IPS-18a (cell line): ENCODE measurements around the gene DMAC2.
"Not testable (repeated sequence)": the region's sequence is repeated elsewhere in the genome, so short reads cannot be mapped to it uniquely, and the experiment has no call there.

Experiments used
- H3K27ac ChIP-seq: one replicate; pipeline ENCODE4 v1.5.1; 2013; ENCODE audit warnings: low read length
- H3K27me3 ChIP-seq: one replicate; pipeline ENCODE4 v1.6.1; 2013; ENCODE audit warnings: mild to moderate bottlenecking, low read length; ENCODE audit not compliant: control insufficient read depth, insufficient read depth
- H3K36me3 ChIP-seq: one replicate; pipeline ENCODE4 v1.6.1; 2013; ENCODE audit warnings: low read depth, low read length; ENCODE audit not compliant: control insufficient read depth
- H3K4me1 ChIP-seq: one replicate; pipeline ENCODE4 v1.6.1; 2013; ENCODE audit warnings: low read depth, low read length; ENCODE audit not compliant: control insufficient read depth
- H3K4me3 ChIP-seq: one replicate; pipeline ENCODE4 v1.5.1; 2013; ENCODE audit warnings: low read length
- H3K9ac ChIP-seq: one replicate; pipeline ENCODE4 v1.6.1; 2013; ENCODE audit warnings: mild to moderate bottlenecking, low read length, moderate library complexity
- H3K9me3 ChIP-seq: one replicate; pipeline ENCODE4 v1.6.1; 2013; ENCODE audit warnings: low read depth, low read length; ENCODE audit not compliant: control insufficient read depth

The DMAC2 gene

DNA sequence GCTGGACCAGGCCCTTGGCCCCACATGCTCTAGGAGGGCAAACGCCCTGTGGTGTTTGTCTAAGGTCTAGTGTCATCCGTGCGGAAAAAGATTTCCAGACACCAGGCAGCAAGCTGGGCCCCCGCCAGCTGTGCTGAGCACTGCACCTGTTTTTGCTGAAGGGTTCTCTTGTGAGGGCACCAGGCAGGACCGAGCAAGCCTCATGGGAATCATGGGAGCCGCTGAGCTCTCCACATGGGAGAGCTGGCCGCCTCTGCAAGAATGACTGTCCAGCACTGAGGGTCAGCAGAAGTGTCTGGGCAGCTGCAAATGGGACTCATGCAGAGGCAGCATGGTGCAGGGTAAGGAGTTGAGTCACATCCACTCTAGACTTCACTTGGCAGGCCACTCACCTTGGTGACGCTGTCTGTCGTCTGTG is 24.5 kb downstream of the DMAC2 start:
- no peaks in the 10 kb centered on the region for H3K9me3 ChIP-seq
- no peaks in the 10 kb centered on the region for H3K4me1 ChIP-seq
- no peak overlapping the region for H3K4me3 ChIP-seq
- peaks cover 8% of the 10 kb centered on the region for H3K36me3 ChIP-seq
- no peaks in the 10 kb centered on the region for H3K27me3 ChIP-seq
- no peak overlapping the region for H3K27ac ChIP-seq
- no peak overlapping the region for H3K9ac ChIP-seq

DNA sequence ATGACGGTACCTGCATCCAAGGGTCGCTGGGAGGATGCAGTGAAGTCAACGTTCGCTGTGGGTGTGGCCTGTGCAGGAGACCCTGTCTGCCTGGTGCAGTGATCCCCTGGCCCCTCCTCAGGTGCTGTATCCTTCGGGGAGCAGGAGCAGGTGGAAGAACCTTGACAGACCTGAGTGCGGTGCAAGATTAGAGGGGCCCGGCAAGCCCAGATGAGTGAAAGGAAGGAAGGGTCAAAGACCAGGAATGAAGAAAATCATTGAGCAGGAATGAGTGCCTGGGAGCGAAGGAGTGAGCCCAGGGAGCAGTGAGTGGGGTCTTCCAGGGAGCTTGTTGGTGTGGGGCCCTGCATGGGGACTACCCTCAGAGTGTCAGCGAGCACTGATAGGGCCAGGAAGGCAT is 25.3 kb downstream of the DMAC2 start:
- no peaks in the 10 kb centered on the region for H3K27me3 ChIP-seq
- H3K4me1 ChIP-seq = no peaks in the 10 kb centered on the region
- no peak overlapping the region for H3K27ac ChIP-seq
- peaks cover 3% of the 10 kb centered on the region for H3K36me3 ChIP-seq
- H3K9ac ChIP-seq = no peak overlapping the region
- H3K9me3 ChIP-seq = no peaks in the 10 kb centered on the region
- H3K4me3 ChIP-seq = no peak overlapping the region

GRCh38 chr19:41413947-41414346 is 25.8 kb downstream of the DMAC2 start:
- no peak overlapping the region for H3K27ac ChIP-seq
- no peak overlapping the region for H3K4me3 ChIP-seq
- no peaks in the 10 kb centered on the region for H3K4me1 ChIP-seq
- H3K27me3 ChIP-seq = no peaks in the 10 kb centered on the region
- no peaks in the 10 kb centered on the region for H3K9me3 ChIP-seq
- H3K36me3 ChIP-seq = peaks cover 3% of the 10 kb centered on the region
- no peak overlapping the region for H3K9ac ChIP-seq

DNA sequence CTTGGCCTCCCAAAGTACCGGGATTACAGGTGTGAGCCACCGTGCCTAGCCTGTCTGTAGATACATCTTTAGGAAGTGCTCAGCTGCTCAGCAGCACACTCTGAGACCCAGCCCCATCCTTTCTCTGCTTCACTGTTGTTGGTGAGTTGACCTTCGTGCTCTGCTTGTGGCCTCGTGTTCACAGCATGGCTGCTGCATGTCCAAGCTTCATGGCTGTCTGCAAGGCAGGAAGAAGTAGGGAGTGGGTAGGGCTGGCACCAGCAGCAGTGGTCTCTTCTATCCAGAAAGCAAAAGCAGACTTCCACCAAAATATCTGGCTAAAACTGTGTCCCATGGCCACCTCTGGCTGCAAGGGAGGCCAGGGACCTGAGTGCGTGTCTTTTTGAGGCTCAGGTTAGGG is 26.8 kb downstream of the DMAC2 start:
- H3K4me1 ChIP-seq = no peaks in the 10 kb centered on the region
- H3K9me3 ChIP-seq = no peaks in the 10 kb centered on the region
- no peak overlapping the region for H3K4me3 ChIP-seq
- H3K27me3 ChIP-seq = no peaks in the 10 kb centered on the region
- no peak overlapping the region for H3K27ac ChIP-seq
- H3K36me3 ChIP-seq = no peaks in the 10 kb centered on the region
- no peak overlapping the region for H3K9ac ChIP-seq

GRCh38 chr19:41411968-41412265 is 27.8 kb downstream of the DMAC2 start:
- Histone ChIP-seq H3K27ac (no peak overlapping the region), H3K36me3 (no peaks in the 10 kb centered on the region), H3K9me3 (no peaks in the 10 kb centered on the region), H3K9ac (no peak overlapping the region), H3K27me3 (no peaks in the 10 kb centered on the region), H3K4me1 (peaks cover 6% of the 10 kb centered on the region), H3K4me3 (no peak overlapping the region)

DNA sequence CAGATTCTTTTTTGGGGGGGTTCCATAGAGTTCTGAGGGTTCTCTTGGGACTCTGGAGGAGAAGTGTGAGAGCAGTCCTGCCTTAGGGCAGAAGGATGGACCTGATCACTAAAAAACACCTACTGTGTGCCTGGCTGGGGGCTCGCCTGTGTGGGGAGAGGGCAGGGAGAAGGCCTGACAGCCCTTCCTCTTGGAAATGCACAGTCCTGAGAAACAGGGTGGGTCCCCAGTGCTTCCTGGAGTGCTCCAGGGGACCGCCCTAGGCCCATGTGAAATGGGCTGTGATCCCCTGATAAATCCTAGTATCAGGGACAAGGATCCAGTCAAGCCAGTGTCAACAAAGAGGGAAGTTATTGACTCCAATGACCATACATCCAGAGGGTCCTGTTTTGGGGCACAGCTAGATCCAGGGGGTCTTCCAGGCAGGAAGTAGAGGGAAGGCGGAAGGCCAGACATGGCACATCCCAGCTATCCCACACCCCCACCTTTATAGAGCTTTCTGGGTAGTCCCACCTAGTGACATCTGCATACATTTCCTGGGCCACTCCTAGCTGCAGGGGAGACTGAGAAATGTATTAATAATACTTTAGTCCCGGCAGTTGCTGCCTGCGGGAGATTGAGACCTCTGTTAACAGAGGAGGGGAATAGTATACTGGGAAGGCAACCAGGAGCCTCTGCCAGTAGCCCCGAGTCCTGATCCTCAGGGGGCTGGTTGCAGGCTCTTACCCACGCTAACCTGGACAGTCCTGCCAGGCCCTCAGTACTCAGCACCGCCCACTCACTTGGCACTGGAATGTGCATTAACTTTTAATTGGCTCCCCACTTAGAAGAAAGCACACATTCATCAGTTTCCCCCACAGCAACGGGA is 28.4 kb downstream of the DMAC2 start:
- Histone ChIP-seq H3K9ac (no peak overlapping the region), H3K27ac (no peak overlapping the region), H3K4me1 (peaks cover 6% of the 10 kb centered on the region), H3K36me3 (no peaks in the 10 kb centered on the region), H3K4me3 (no peak overlapping the region), H3K9me3 (no peaks in the 10 kb centered on the region), H3K27me3 (no peaks in the 10 kb centered on the region)

DNA sequence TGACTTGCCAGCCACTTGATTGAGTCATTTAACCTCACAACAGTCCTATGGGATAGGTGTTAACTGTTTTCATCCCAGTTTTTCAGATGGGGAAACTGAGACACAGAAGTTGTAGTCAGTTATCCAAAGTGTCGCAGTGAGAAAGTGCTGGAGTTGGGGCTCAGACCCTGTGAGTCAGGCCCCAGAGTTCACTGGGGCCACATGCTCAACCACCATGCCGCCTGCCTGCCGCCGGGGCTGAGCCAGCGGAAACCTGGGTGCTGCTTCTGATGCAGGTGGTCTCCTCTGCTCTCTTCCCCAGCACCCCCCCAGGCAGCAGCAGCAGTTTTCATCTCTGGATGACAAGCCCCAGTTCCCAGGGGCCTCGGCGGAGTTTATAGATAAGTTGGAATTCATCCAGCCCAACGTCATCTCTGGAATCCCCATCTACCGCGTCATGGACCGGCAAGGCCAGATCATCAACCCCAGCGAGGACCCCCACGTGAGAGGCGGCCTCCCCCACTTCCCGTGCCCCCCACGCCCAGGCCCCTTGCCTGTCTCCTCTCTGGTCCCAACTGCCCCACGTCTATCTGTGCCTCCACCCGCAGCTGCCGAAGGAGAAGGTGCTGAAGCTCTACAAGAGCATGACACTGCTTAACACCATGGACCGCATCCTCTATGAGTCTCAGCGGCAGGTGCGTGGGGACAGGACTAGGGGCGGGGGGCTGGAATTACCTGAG is 29.2 kb downstream of the DMAC2 start:
- Histone ChIP-seq H3K4me1 (peaks cover 6% of the 10 kb centered on the region), H3K9ac (no peak overlapping the region), H3K27me3 (no peaks in the 10 kb centered on the region), H3K36me3 (no peaks in the 10 kb centered on the region), H3K4me3 (no peak overlapping the region), H3K27ac (no peak overlapping the region), H3K9me3 (no peaks in the 10 kb centered on the region)

GRCh38 chr19:41409288-41409687 is 30.4 kb downstream of the DMAC2 start:
- H3K36me3 ChIP-seq = no peaks in the 10 kb centered on the region
- H3K4me3 ChIP-seq = no peak overlapping the region
- no peaks in the 10 kb centered on the region for H3K27me3 ChIP-seq
- H3K9ac ChIP-seq = no peak overlapping the region
- no peak overlapping the region for H3K27ac ChIP-seq
- H3K4me1 ChIP-seq = peaks cover 6% of the 10 kb centered on the region
- no peaks in the 10 kb centered on the region for H3K9me3 ChIP-seq

DNA sequence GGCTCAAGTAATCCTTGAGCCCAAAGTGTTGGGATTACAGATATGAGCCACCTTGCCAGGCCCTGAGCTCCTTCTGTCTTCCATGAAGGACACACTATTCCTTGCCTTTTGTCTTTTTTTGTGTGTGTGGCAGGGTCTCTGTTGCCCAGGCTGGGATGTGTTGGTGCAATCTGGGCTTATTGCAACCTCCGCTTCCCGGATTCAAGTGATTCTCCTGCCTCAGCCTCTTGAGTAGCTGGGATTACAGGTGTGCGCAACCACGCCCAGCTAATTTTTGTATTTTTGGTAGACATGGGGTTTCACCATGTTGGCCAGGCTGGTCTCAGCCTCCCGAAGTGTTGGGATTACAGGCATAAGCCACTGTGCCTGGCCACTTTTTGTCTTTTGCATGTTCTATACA is 30.9 kb downstream of the DMAC2 start:
- not testable (repeated sequence) for H3K9me3 ChIP-seq, H3K36me3 ChIP-seq, H3K4me3 ChIP-seq, H3K9ac ChIP-seq, H3K4me1 ChIP-seq, H3K27me3 ChIP-seq, H3K27ac ChIP-seq

DNA sequence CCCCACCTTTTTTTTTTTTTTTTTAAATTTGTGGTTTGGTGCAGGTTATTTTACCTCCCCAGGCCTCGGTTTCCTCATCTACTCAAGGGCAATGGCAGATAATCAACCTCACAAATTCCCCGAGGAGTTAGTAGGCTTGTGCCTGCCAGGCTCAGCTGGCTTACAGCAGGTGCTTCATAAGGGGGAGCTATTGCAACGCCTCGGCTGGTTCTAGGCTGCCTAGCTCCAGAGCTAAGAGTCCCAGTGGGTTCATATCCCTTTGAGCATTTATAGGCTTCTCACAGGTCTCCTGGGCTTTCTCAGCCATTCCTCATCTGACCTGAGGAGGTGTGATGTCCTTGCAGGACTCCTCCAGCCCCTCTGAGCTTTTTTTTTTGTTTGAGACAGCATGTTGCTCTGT is 31.5 kb downstream of the DMAC2 start:
- Histone ChIP-seq H3K9me3 (no peaks in the 10 kb centered on the region), H3K27ac (no peak overlapping the region), H3K9ac (no peak overlapping the region), H3K36me3 (no peaks in the 10 kb centered on the region), H3K4me3 (no peak overlapping the region), H3K4me1 (peaks cover 6% of the 10 kb centered on the region), H3K27me3 (no peaks in the 10 kb centered on the region)

- no peak overlapping the region for H3K4me3 ChIP-seq
- H3K9me3 ChIP-seq = no peaks in the 10 kb centered on the region
- H3K9ac ChIP-seq = no peak overlapping the region
- no peaks in the 10 kb centered on the region for H3K27me3 ChIP-seq
- no peak overlapping the region for H3K27ac ChIP-seq
- no peaks in the 10 kb centered on the region for H3K36me3 ChIP-seq
- H3K4me1 ChIP-seq = peaks cover 6% of the 10 kb centered on the region
Observed at GRCh38 chr19:41407271-41407670, 32.4 kb downstream of the DMAC2 start.

- Histone ChIP-seq H3K36me3 (no peaks in the 10 kb centered on the region), H3K9me3 (no peaks in the 10 kb centered on the region), H3K27me3 (no peaks in the 10 kb centered on the region), H3K4me1 (peaks cover 6% of the 10 kb centered on the region), H3K27ac (no peak overlapping the region), H3K4me3 (no peak overlapping the region), H3K9ac (no peak overlapping the region)
Observed at GRCh38 chr19:41405776-41406175, 33.9 kb downstream of the DMAC2 start.
